Suprapubic skin (tissue), 4 donors: ENCODE results near the gene NR2F2. TPM values are rescaled to one million over a fixed set of nuclear protein-coding genes. Genes with fewer than 3 reads are reported as not detected.
A peak's percentile ranks its signal among the peaks of the same experiment; 100 is the strongest.

Experiments
- DNase-seq, 2 donors: peaks; one replicate each; pipeline ENCODE4 v3.0.0-alpha.2; 2019; ENCODE audit warnings: low spot score in 2 of 2
- H3K27ac ChIP-seq: fragments of 200-600 bp; sonication (generic); one replicate; pipeline ENCODE4 v1.5.1; 2019
- H3K27me3 ChIP-seq: fragments of 200-600 bp; sonication (generic); one replicate; pipeline ENCODE4 v1.5.1; 2019
- H3K36me3 ChIP-seq: fragments of 200-600 bp; sonication (generic); one replicate; pipeline ENCODE4 v1.5.1; 2019
- H3K4me1 ChIP-seq: fragments of 200-600 bp; sonication (generic); one replicate; pipeline ENCODE4 v1.5.1; 2019
- H3K4me3 ChIP-seq: fragments of 200-600 bp; sonication (generic); one replicate; pipeline ENCODE4 v1.5.1; 2019; ENCODE audit warnings: mild to moderate bottlenecking
- H3K9me3 ChIP-seq: fragments of 200-600 bp; sonication (generic); one replicate; pipeline ENCODE4 v1.5.1; 2019
- EP300 ChIP-seq: sonication (generic); formaldehyde crosslinking; IDR thresholded peaks from one replicate; pipeline ENCODE4 v1.6.1; 2017; ENCODE audit warnings: antibody characterized with exemption
- POLR2A ChIP-seq, 2 donors: fragments of 450-650 bp; IDR thresholded peaks; one replicate each; pipeline ENCODE4 v1.6.1; 2017; ENCODE audit warnings: antibody characterized with exemption in 2 of 2, mild to moderate bottlenecking in 2 of 2, moderate library complexity in 2 of 2
- POLR2AphosphoS5 ChIP-seq, 3 donors: sonication (generic); formaldehyde crosslinking; IDR thresholded peaks; one replicate each; pipeline ENCODE4 v1.6.1; 2017; ENCODE audit warnings: antibody characterized with exemption in 3 of 3
- whole genome bisulfite sequencing: methylation state at CpG from one replicate; pipeline ENCODE4 v1.1.5; 2018; 5-methylcytosine and 5-hydroxymethylcytosine counted together
- total RNA-seq, 4 donors: library from RNA; depleted of rRNA; stranded (reverse); fragments of >200 nt; gene quantifications; one replicate each; pipeline ENCODE4 v1.1.0, GENCODE V29; 2016
- TF ChIP-seq, protein P1 (sequence below), 2 donors: fragments of 200-600 bp in 1 of 2; fragments of 450-650 bp in 1 of 2; sonication (generic) in 1 of 2; IDR thresholded peaks; one replicate each; pipeline ENCODE4 v1.5.1; 2016 to 2019; ENCODE audit warnings: antibody characterized with exemption in 2 of 2, mild to moderate bottlenecking in 1 of 2, moderate library complexity in 1 of 2

The NR2F2 gene
- total RNA-seq, 4 donors from 2014 or later: 4.0 to 12.7 (median 7.1) TPM

DNA sequence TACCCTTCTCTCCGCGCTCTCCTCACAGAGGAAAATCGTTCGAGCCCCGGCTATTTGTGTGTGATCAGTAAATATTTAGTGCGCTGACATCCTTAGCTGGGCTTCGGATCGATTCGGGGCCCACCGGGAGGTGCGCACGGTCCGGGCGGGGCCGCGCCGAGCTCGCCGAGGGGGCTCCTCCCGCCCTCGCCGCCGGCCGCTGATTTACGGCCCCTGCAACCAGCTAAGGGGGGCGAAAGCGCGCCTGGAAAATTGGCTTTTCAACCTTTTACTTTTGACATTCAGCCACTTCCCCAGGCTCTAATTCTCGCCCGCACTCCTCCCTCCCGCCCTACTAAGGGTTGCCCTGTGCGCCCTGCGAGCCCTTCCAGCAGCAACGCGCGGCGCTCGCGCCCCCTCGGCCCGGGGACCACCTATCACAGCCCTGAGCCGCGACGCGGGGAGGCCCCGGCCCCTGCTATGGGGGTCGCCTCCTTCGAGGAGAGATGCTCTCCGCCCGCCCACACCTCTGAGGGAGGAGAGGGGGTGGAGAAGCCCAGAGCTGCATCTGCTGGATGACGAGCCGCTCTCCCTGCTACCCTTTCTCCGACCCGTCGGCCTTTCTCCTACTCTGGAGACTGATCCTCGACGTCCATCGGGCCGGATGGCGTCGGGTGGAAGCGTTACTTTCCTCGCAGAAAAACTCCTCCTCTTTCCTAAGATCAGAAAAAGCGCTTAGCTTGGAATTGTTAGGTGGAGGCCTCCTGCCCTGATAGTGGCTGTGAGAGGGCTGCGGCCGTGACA, 7.8 kb upstream of the NR2F2 start:
- H3K4me1 ChIP-seq: peaks cover 36% of the 10 kb centered on the region
- H3K27ac ChIP-seq: peak overlapping the region; percentile 82
- DNase-seq: no peak
- no peaks in the 10 kb centered on the region for H3K9me3 ChIP-seq
- no peaks in the 10 kb centered on the region for H3K36me3 ChIP-seq
- H3K4me3 ChIP-seq: peak overlapping the region; percentile 48
- WGBS: 25% methylated on average over 58 of the region's 66 CpGs
- H3K27me3 ChIP-seq: peaks cover 86% of the 10 kb centered on the region
- TF ChIP-seq EP300 (no peak), POLR2A (IDR thresholded peaks at IDR 0.05) (no peak), POLR2AphosphoS5 (IDR thresholded peaks at IDR 0.05) (no peak)
- TF ChIP-seq, protein P1, sequence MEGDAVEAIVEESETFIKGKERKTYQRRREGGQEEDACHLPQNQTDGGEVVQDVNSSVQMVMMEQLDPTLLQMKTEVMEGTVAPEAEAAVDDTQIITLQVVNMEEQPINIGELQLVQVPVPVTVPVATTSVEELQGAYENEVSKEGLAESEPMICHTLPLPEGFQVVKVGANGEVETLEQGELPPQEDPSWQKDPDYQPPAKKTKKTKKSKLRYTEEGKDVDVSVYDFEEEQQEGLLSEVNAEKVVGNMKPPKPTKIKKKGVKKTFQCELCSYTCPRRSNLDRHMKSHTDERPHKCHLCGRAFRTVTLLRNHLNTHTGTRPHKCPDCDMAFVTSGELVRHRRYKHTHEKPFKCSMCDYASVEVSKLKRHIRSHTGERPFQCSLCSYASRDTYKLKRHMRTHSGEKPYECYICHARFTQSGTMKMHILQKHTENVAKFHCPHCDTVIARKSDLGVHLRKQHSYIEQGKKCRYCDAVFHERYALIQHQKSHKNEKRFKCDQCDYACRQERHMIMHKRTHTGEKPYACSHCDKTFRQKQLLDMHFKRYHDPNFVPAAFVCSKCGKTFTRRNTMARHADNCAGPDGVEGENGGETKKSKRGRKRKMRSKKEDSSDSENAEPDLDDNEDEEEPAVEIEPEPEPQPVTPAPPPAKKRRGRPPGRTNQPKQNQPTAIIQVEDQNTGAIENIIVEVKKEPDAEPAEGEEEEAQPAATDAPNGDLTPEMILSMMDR (IDR thresholded peaks at IDR 0.05): no peak

DNA sequence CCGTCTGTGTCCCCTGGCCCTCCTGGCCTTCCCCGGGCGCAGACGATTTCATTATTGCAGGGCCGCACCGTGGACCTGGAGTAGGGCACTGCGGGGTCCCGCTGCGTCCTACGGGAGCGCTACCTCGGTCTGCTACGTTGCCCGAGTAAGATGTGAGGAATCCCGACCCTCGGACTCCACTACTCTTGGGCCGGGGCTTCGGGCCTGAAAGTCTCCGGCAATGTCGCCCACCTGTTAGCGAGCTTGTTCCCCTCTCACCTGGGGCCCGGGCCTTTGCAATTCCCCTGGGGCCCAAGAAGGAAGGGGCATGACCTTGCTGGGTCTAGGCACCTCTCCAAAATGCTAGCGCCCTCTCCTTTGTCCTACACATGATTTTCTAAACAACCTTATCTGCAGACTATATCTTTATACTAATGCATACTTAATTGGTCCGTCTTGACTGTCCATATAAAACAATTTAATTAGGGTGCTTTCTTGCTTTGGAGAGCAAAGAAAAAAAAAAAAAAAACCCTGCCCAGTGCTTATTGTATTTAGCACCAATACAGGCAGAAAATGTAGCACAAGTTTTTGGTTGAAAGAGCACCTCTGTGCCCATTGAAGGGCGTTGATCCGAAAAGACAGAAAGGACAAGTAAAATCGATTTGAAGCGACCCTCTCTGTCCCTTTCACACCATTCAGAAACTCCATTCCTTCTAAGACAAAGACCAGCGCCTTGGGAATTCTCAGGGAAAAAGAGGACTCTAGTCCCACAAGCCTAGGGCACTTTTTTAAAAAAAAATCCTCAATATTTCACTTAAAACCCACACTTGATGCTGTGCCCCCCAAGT, 7.0 kb upstream of the NR2F2 start:
- H3K27ac ChIP-seq: peak overlapping the region; percentile 82
- no peak for DNase-seq
- no peaks in the 10 kb centered on the region for H3K9me3 ChIP-seq
- peaks cover 84% of the 10 kb centered on the region for H3K27me3 ChIP-seq
- H3K36me3 ChIP-seq: no peaks in the 10 kb centered on the region
- H3K4me3 ChIP-seq: peak overlapping the region; percentile 48
- H3K4me1 ChIP-seq: peaks cover 36% of the 10 kb centered on the region
- WGBS: 64% methylated on average over 29 of the region's 29 CpGs
- TF ChIP-seq EP300 (no peak), POLR2AphosphoS5 (IDR thresholded peaks at IDR 0.05) (no peak), POLR2A (IDR thresholded peaks at IDR 0.05) (no peak)
- TF ChIP-seq, protein P1 (IDR thresholded peaks at IDR 0.05): no peak

DNA sequence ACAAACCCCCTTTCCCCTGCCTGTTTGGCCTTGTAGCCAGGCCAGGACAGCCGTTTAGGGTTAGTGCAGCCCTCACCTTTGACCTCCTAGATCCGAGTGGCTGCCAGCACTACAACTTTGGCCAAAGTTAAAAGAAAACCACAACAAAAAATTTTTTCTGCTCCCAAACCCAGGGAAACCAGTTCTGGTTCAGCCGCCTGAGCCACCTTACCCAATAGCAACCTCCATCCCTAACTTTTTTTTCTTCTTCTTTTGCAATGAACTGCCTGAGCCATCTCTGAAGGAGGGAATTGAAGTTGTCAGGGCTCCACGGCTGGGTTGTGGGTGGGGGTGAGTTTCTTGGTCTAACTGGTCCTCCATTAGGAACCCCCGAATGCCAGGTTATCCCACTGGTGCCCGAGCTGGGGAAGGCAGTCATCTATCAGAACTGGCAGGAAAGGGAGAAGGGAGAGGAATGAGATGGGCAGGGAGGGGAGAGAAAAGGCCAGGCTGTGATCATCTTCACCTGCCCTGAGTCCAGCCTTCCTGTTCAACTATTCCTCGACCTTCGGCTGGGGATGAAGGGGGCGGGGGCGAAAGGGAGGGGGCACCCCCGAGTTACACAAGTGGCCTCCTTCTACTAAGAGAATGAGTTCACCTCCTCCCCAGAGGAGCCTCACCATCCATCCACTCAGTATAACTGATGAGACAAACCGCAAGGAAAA, 6.2 kb upstream of the NR2F2 start:
- Histone ChIP-seq H3K27ac (peak overlapping the region; percentile 82), H3K36me3 (no peaks in the 10 kb centered on the region), H3K9me3 (no peaks in the 10 kb centered on the region), H3K27me3 (peaks cover 87% of the 10 kb centered on the region), H3K4me3 (peak overlapping the region; percentile 49), H3K4me1 (peaks cover 36% of the 10 kb centered on the region)
- WGBS: 55% methylated on average over 12 of the region's 12 CpGs
- TF ChIP-seq POLR2AphosphoS5 (IDR thresholded peaks at IDR 0.05): no peak
- no peak for TF ChIP-seq EP300
- TF ChIP-seq POLR2A (IDR thresholded peaks at IDR 0.05): no peak
- TF ChIP-seq, protein P1 (IDR thresholded peaks at IDR 0.05): no peak
- DNase-seq: no peak

DNA sequence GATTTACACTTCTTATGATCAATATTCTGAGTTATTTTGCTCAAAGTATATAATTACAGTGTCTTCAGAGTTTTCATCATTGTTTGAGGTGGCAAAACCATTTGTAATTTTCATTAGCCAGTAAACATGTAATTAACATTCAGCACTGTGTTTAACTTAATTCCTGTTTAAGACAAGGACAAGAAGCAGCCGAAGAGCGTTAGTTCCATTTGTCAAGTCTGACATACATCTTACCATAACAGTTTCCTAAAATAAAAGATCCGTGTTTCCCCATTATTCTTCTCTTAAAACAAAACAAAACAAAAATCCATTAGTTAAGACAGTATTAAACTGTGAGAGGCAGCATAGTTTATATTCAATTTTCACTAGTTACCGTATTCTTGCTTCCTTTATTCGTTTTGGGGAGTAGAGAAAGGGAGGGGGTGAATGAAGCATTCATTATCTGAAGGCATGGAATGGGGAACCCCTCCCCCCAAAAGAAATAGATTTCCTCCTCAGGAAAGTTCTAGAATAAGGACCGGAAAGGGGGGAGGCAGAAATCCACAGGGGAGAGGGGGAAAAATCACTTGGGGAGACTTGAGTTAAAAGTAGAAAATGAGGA, 5.5 kb upstream of the NR2F2 start:
- Histone ChIP-seq H3K4me1 (peaks cover 41% of the 10 kb centered on the region), H3K27me3 (peaks cover 84% of the 10 kb centered on the region)

More for the DNA sequence above, 5.5 kb upstream of the NR2F2 start:
- TF ChIP-seq POLR2AphosphoS5 (IDR thresholded peaks at IDR 0.05) (no peak), POLR2A (IDR thresholded peaks at IDR 0.05) (no peak), EP300 (no peak)
- TF ChIP-seq, protein P1 (IDR thresholded peaks at IDR 0.05): no peak
- DNase-seq: no peak
- no peaks in the 10 kb centered on the region for H3K36me3 ChIP-seq
- WGBS: 48% methylated on average over 6 of the region's 6 CpGs
- peak overlapping the region; percentile 49 for H3K4me3 ChIP-seq
- H3K27ac ChIP-seq: peak overlapping the region; percentile 82
- H3K9me3 ChIP-seq: no peaks in the 10 kb centered on the region
